ENCODE measurements around the gene STX1B. TPM values are rescaled to one million over a fixed set of nuclear protein-coding genes. Genes with fewer than 3 reads are reported as not detected.

Gene STX1B
- polyA plus RNA-seq, 1 experiment: 4.2 TPM

- ChIA-PET POLR2A (interaction anchor here (1.0 kb wide), 2 partner anchors 78 to 146 kb away, joined by 3 to 4 read pairs; partner anchors contain the start of genes ZNF646 and ZNF668), CTCF (interaction anchor here (1.8 kb wide), 1 partner anchor 146 kb away, joined by 5 read pairs; no protein-coding TSS in a partner anchor)
- H3K9me3 ChIP-seq (ENCODE audit: control insufficient read depth, insufficient read depth, low read length): no peaks in the 10 kb centered on the region
- peak overlapping the region; percentile 59 for H3K4me3 ChIP-seq (ENCODE audit: low read depth, low read length)
- no peak for DNase-seq (ENCODE audit: low read depth, low spot score)
- TF ChIP-seq, protein P1, sequence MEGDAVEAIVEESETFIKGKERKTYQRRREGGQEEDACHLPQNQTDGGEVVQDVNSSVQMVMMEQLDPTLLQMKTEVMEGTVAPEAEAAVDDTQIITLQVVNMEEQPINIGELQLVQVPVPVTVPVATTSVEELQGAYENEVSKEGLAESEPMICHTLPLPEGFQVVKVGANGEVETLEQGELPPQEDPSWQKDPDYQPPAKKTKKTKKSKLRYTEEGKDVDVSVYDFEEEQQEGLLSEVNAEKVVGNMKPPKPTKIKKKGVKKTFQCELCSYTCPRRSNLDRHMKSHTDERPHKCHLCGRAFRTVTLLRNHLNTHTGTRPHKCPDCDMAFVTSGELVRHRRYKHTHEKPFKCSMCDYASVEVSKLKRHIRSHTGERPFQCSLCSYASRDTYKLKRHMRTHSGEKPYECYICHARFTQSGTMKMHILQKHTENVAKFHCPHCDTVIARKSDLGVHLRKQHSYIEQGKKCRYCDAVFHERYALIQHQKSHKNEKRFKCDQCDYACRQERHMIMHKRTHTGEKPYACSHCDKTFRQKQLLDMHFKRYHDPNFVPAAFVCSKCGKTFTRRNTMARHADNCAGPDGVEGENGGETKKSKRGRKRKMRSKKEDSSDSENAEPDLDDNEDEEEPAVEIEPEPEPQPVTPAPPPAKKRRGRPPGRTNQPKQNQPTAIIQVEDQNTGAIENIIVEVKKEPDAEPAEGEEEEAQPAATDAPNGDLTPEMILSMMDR (IDR thresholded peaks at IDR 0.05; ENCODE audit: low read depth, low read length): no peak
- no peaks in the 10 kb centered on the region for H3K27me3 ChIP-seq (ENCODE audit: control insufficient read depth, insufficient read depth, low read length)
- no peak overlapping the region for H3K27ac ChIP-seq (ENCODE audit: low read depth, low read length)
These were observed 14.0 kb downstream of the STX1B start for GRCh38 chr16:30996324-30996984.

DNA sequence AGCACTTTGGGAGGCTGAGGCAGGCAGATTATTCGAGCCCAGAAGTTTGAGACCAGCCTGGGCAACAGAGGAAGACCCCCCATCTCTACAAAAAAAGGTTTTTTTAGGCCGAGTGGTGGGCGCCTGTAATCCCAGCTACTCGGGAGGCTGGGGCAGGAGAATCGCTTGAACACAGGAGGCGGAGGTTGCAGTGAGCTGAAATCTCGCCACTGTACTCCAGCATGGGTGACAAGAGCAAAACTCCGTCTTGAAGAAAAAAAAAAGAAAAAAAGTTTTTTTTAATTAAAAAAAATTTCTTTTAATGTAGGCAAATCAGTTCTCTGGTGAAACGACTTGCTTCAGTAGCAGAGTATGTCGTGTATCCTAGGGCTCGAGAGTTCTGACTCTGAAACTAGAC, 14.5 kb downstream of the STX1B start:
- no peak overlapping the region for H3K4me3 ChIP-seq (ENCODE audit: low read depth, low read length)
- no peak for DNase-seq (ENCODE audit: low read depth, low spot score)
- H3K9me3 ChIP-seq (ENCODE audit: control insufficient read depth, insufficient read depth, low read length): no peaks in the 10 kb centered on the region
- H3K27me3 ChIP-seq (ENCODE audit: control insufficient read depth, insufficient read depth, low read length): no peaks in the 10 kb centered on the region
- ChIA-PET CTCF (interaction anchor here (1.8 kb wide), 1 partner anchor 146 kb away, joined by 5 read pairs; no protein-coding TSS in a partner anchor), POLR2A (no interaction called here)
- TF ChIP-seq, protein P1 (IDR thresholded peaks at IDR 0.05; ENCODE audit: low read depth, low read length): no peak
- no peak overlapping the region for H3K27ac ChIP-seq (ENCODE audit: low read depth, low read length)

DNA sequence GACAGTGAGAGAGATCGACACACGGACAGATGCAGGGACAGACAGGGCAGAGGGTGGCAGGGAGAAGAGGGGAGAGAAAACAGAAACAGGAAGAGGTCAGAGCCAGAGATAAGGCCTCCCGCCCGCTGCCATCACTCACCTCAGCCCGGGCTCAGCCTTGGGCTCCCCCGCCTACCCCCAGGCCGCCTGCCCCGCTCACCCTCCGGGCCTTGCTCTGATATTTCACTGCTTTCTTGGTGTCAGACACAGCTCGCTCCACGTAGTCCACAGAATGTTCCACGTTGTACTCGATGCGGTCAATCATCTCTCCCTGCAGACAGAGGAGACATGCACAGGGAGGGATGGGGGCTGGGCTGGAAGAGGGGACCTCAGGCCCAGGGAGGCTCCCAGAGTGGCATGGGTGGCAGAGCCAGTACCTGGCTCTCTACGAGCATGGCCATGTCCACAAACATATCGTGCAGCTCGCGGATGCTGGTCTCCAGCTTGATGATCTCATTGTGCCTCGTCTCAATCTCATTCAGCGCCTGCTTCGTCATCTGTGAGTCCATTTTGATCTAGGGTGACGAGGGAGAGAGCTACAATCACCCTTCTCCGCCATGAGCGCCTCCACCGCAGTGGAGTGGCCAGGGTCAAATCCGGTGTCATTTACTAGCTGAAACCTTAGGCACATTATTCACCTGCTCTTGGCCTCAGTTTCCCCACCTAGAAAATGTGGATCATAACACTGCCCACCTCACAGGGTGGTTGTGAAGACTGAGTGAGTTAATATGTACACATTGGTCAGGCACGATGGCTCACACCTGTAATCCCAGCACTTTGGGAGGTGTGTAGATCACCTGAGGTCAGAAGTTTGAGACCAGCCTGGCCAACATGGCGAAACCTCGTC, 17.3 kb downstream of the STX1B start:
- H3K27me3 ChIP-seq (ENCODE audit: control insufficient read depth, insufficient read depth, low read length): no peaks in the 10 kb centered on the region
- H3K27ac ChIP-seq (ENCODE audit: low read depth, low read length): no peak overlapping the region
- DNase-seq (ENCODE audit: low read depth, low spot score): no peak
- no peaks in the 10 kb centered on the region; the same call in 1 of the 2 replicates for H3K9me3 ChIP-seq (ENCODE audit: control insufficient read depth, insufficient read depth, low read length)
- ChIA-PET CTCF (interaction anchor here (0.6 to 2.3 kb wide), 3 partner anchors 7 to 468 kb away, joined by 6 to 12 read pairs (median 7); partner anchors contain the start of gene HSD3B7), POLR2A (no interaction called here)
- TF ChIP-seq, protein P1 (IDR thresholded peaks at IDR 0.05; ENCODE audit: low read depth, low read length): no peak
- H3K4me3 ChIP-seq (ENCODE audit: low read depth, low read length): no peak overlapping the region

DNA sequence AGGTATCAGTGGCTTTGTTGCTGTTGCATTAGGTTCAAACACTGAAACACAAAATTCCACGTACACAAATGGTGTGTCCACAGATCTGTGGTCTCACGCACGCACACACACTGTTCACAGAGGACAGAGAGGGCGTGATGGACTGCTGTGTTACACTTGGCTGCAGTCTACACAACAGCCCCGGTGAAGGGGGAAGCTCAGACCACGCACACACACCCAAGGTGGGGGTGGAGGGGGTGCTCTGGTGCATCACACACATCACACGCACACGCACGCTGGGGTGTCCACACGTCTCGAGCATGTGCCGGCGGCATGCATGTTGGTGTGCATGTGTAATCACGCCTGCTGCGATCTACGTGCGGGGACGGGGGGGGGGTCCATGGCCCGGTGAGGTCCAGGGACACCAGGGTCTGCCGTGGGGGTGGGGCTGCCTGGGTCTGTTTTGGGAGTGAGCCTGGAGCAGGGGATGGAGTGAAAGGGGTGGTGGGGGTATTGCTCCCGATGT, 18.1 kb downstream of the STX1B start:
- no peak overlapping the region for H3K4me3 ChIP-seq (ENCODE audit: low read depth, low read length)
- TF ChIP-seq, protein P1 (IDR thresholded peaks at IDR 0.05; ENCODE audit: low read depth, low read length): no peak
- no peaks in the 10 kb centered on the region; the same call in 1 of the 2 replicates for H3K9me3 ChIP-seq (ENCODE audit: control insufficient read depth, insufficient read depth, low read length)
- no peak for DNase-seq (ENCODE audit: low read depth, low spot score)
- ChIA-PET POLR2A (interaction anchor here (0.6 kb wide), 1 partner anchor 178 kb away, joined by 3 read pairs; no protein-coding TSS in a partner anchor), CTCF (interaction anchor here (2.3 kb wide), 1 partner anchor 8 kb away, joined by 12 read pairs; the partner anchor contains the start of gene HSD3B7)
- no peak overlapping the region for H3K27ac ChIP-seq (ENCODE audit: low read depth, low read length)
- no peaks in the 10 kb centered on the region for H3K27me3 ChIP-seq (ENCODE audit: control insufficient read depth, insufficient read depth, low read length)
